Right lobe of liver (tissue), 6 donors: Measurements from ENCODE around the gene SCRT2. TPM values are rescaled to one million over a fixed set of nuclear protein-coding genes. Genes with fewer than 3 reads are reported as not detected.

ENCODE experiments used
- ATAC-seq, 4 donors: fragments of 200-7000 bp; cut with Tn5 transposase; one replicate each; pipeline ENCODE4 v1.9.1; 2020; ENCODE audit warnings: mild to moderate bottlenecking in 4 of 4, moderate library complexity in 4 of 4
- DNase-seq, 3 donors: peaks; one replicate each; pipeline ENCODE4 v3.0.0-alpha.2; 2020
- H3K27ac ChIP-seq, 3 donors: fragments of 200-600 bp; one replicate each; pipeline ENCODE4 v1.8.0; 2022
- H3K27me3 ChIP-seq, 2 donors: fragments of 200-600 bp; one replicate each; pipeline ENCODE4 v1.8.0; 2022
- H3K36me3 ChIP-seq, 4 donors: fragments of 200-600 bp; sonication (generic) in 1 of 4; one replicate each; pipeline versions ENCODE4 v1.5.1 to v1.8.0; 2017 to 2022; ENCODE audit warnings: control low read depth in 1 of 4
- H3K4me1 ChIP-seq, 4 donors: fragments of 200-600 bp; sonication (generic) in 1 of 4; one replicate each; pipeline versions ENCODE4 v1.5.1 to v1.8.0; 2017 to 2022; ENCODE audit warnings: control low read depth in 1 of 4
- H3K4me3 ChIP-seq, 3 donors: fragments of 200-600 bp; one replicate each; pipeline ENCODE4 v1.8.0; 2022
- H3K9me3 ChIP-seq, 4 donors: fragments of 200-600 bp; sonication (generic) in 1 of 4; one replicate each; pipeline versions ENCODE4 v1.5.1 to v1.8.0; 2017 to 2022; ENCODE audit warnings: control low read depth in 1 of 4
- POLR2A ChIP-seq: fragments of 450-650 bp; IDR thresholded peaks from one replicate; pipeline ENCODE4 v1.6.1; 2017; ENCODE audit warnings: antibody characterized with exemption, mild to moderate bottlenecking
- WGBS: methylation state at CpG from one replicate; pipeline ENCODE4 v1.1.6; 2018; ENCODE audit warnings: low coverage, low lambda C conversion rate; ENCODE audit not compliant: insufficient coverage; ENCODE audit errors: missing lambda C conversion rate; 5-methylcytosine and 5-hydroxymethylcytosine counted together
- intact Hi-C, 2 donors: fragments of 100-400 bp; cut with DNase I; formaldehyde crosslinking; loops; one replicate each; pipeline versions ENCODE4 v1.11.2 to v1.14.1; 2022
- total RNA-seq, 6 experiments: library from RNA; depleted of rRNA in 2 of 6; stranded (reverse); fragments of >200 nt in 2 of 6; fragmentation: NEBNext Ultra II Directional in 3 of 6; extraction: Animal tissue kit (Norgen Biotek cat#: 25700) in 3 of 6; gene quantifications; one replicate each; pipeline versions ENCODE4 v1.1.0 to v1.2.4, GENCODE V29; 2016 to 2023
- TF ChIP-seq, protein P1 (sequence below), 4 donors: fragments of 200-600 bp in 3 of 4; fragments of 450-650 bp in 1 of 4; IDR thresholded peaks; one replicate each; pipeline versions ENCODE4 v1.5.1 to v1.8.0; 2016 to 2022; ENCODE audit warnings: antibody characterized with exemption in 4 of 4, mild to moderate bottlenecking in 2 of 4
- donor health status: DM: no; HTN: yes; CAD: no.
- donor health status: DM: no; HTN: no; CAD: no.
- donor health status: DM: no; HTN: no; CAD: no.
- donor health status: DM: no; HTN: yes; CAD: no.
- donor health status: DM: no; HTN: yes; CAD: no.

The SCRT2 gene
- total RNA-seq, 6 experiments from 2014 or later = not detected

DNA sequence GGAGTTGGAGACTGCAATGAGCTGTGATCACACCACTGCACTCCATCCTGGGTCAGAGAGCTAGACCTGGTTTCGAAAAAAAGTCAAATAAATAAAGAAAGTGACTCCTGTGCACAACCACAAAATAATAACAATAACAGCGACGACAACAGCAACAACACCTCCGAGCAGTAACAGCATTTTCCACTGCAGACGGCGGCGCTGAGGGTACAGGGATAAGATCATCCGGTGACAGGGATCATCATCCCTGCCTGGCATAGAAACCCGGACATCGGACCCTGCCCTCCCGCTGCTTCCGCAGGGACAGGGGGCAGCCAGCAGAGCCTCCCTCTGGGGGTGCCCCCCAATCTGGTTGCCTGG lies 34.1 kb downstream of the SCRT2 start:
- 48% methylated on average over 8 of the region's 12 CpGs for WGBS
- Histone ChIP-seq H3K27ac (no peak overlapping the region), H3K4me3 (no peak overlapping the region), H3K27me3 (no peaks in the 10 kb centered on the region), H3K9me3 (no peaks in the 10 kb centered on the region), H3K4me1 (peaks cover 0 to 15% (median 5%) of the 10 kb centered on the region in 4 donors), H3K36me3 (no peaks in the 10 kb centered on the region)
- DNase-seq (no peak), ATAC-seq (peak in 1 of 4 donors; percentile 14)
- intact Hi-C loops = no loop called here
- TF ChIP-seq, protein P1, sequence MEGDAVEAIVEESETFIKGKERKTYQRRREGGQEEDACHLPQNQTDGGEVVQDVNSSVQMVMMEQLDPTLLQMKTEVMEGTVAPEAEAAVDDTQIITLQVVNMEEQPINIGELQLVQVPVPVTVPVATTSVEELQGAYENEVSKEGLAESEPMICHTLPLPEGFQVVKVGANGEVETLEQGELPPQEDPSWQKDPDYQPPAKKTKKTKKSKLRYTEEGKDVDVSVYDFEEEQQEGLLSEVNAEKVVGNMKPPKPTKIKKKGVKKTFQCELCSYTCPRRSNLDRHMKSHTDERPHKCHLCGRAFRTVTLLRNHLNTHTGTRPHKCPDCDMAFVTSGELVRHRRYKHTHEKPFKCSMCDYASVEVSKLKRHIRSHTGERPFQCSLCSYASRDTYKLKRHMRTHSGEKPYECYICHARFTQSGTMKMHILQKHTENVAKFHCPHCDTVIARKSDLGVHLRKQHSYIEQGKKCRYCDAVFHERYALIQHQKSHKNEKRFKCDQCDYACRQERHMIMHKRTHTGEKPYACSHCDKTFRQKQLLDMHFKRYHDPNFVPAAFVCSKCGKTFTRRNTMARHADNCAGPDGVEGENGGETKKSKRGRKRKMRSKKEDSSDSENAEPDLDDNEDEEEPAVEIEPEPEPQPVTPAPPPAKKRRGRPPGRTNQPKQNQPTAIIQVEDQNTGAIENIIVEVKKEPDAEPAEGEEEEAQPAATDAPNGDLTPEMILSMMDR (IDR thresholded peaks at IDR 0.05) = no peak
- TF ChIP-seq POLR2A = no peak

DNA sequence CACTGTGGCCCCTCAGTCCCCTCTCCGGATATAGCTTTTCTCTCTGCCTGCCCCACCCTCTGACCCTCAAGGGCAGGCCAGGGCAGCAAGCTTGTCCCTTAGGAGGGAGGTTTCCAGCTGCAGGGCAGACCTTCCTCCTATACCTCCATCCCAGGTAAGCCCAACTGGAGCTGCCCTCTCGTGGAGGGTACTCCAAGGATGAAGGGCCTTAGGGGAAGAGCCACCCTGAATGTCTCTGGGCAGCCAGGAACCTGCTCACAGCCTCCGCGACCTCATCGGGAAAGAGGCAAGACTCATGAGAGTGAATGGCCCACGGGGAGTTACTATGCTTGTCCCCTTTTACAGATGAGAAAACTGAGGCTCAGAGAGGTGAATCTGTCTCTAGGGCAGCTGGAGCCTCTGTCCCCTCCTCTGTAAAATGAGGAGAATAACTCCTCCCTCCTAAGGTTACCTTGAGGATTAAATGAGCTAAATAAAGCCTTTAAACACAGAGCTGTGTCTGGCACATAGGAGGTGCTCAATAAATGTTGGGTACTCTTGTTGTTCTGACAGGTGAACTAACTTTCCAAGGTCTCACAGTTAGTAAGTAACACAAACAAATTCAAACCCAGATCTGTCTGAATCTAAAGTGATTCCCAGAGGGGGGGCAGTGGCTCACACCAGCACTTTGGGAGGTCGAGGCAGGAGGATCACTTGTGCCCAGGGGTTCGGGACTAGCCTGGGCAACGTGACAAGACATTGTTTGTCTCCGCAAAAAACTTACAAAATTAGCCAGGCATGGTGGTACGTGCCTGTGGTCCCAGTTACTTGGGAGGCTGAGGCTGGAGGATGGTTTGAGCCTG lies 34.7 kb downstream of the SCRT2 start:
- ATAC-seq = no peak
- intact Hi-C loops = no loop called here
- Histone ChIP-seq H3K27ac (no peak overlapping the region), H3K36me3 (no peaks in the 10 kb centered on the region), H3K9me3 (no peaks in the 10 kb centered on the region), H3K27me3 (no peaks in the 10 kb centered on the region), H3K4me1 (peaks cover 0 to 10% (median 3%) of the 10 kb centered on the region in 4 donors), H3K4me3 (no peak overlapping the region)
- TF ChIP-seq POLR2A = no peak
- TF ChIP-seq, protein P1 (IDR thresholded peaks at IDR 0.05) = no peak
- WGBS = 53% methylated on average over 6 of the region's 11 CpGs
- no peak for DNase-seq

DNA sequence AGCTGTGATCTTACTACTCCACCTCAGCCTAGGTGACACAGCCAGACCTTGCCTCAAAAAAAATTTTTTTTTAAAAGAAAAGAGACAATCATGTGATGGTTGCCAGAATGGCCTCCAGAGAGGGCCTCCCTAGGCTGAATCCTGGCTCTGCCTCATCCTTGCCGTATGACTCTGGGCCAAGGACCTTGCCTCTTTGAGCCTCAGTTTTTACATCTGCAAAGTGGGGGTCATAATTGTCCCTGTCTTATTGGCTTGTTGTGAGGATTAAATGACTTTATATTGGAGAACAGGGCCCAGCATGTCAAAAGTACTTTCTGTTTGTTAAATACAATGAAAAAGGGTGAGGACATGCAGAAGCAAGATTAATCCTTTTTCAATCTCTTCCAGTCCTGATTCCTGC lies 37.0 kb downstream of the SCRT2 start:
- TF ChIP-seq POLR2A = no peak
- TF ChIP-seq, protein P1 (IDR thresholded peaks at IDR 0.05) = no peak
- Histone ChIP-seq H3K9me3 (no peaks in the 10 kb centered on the region), H3K27ac (no peak overlapping the region), H3K4me1 (peaks cover 0 to 3% (median 0%) of the 10 kb centered on the region in 4 donors), H3K4me3 (no peak overlapping the region), H3K36me3 (no peaks in the 10 kb centered on the region), H3K27me3 (no peaks in the 10 kb centered on the region)
- intact Hi-C loops = no loop called here
- ATAC-seq (no peak), DNase-seq (no peak)
- WGBS = 69% methylated on average over 1 of the region's 1 CpG

DNA sequence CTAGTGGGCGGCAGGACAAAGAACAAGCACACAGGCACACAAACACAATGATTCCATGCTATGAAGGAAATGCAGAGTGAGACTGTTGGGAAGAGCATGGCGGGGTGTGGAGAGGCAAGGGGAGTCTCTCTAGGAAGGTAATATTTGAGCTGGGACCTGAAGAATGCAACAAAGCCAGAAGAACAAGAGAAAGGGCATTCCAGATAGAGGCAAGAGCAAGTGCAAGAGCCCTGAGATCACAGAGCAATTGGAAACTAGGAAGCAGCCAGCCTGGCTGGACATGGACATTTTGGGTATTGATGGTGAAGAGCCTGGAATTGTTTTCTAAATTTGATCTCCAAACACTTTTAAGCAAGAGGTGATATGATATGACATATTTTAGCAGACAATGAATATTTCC lies 38.0 kb downstream of the SCRT2 start:
- ATAC-seq (no peak), DNase-seq (no peak)
- intact Hi-C loops = no loop called here
- WGBS = 100% methylated on average over 2 of the region's 2 CpGs
- Histone ChIP-seq H3K4me1 (peaks cover 0 to 2% (median 0%) of the 10 kb centered on the region in 4 donors), H3K36me3 (no peaks in the 10 kb centered on the region), H3K4me3 (no peak overlapping the region), H3K27me3 (no peaks in the 10 kb centered on the region), H3K9me3 (no peaks in the 10 kb centered on the region), H3K27ac (no peak overlapping the region)
- TF ChIP-seq POLR2A = no peak
- TF ChIP-seq, protein P1 (IDR thresholded peaks at IDR 0.05) = no peak
